Diencephalon (tissue), 1 donor: Measurements from ENCODE around the gene TRIL. TPM values are rescaled to one million over a fixed set of nuclear protein-coding genes. Genes with fewer than 3 reads are reported as not detected.

Experiments
- total RNA-seq: library from RNA; depleted of rRNA; stranded (reverse); fragments of >200 nt; gene quantifications from one replicate; pipeline ENCODE4 v1.2.3, GENCODE V29; 2014

The TRIL gene
- 33.9 TPM for total RNA-seq

GRCh38 chr7:28958235-28958979 lies at the start of gene TRIL:
TRIL (minus strand) TSS chr7:28958330; CDS start chr7:28958046, 284 bp downstream.

Other genes with a start within 250 kb of the TRIL start
- gene CPVL, start 188.2 kb upstream of the TRIL start, total RNA-seq, result 14.1 TPM
- 43.6 TPM for gene CHN2, start 236.4 kb upstream of the TRIL start, total RNA-seq